HG02970 (cell line): ENCODE data around the gene BTBD7.

ENCODE experiments used
- ATAC-seq: cut with Tn5 transposase; IDR thresholded peaks from one replicate; pipeline ENCODE4 v1.9.1; 2021; ENCODE audit warnings: mild to moderate bottlenecking, moderate library complexity, moderate number of reproducible peaks; ENCODE audit not compliant: unreplicated experiment, low FRiP score

The BTBD7 gene

GRCh38 chr14:93329965-93330608, 2.7 kb downstream of the BTBD7 start:
- no peak for ATAC-seq

- ATAC-seq: no peak
Observed at GRCh38 chr14:93328546-93328945, 4.3 kb downstream of the BTBD7 start.

GRCh38 chr14:93326196-93326595, 6.6 kb downstream of the BTBD7 start:
- no peak for ATAC-seq

- no peak for ATAC-seq
Observed at GRCh38 chr14:93323600-93324174, 9.1 kb downstream of the BTBD7 start.

- ATAC-seq: no peak
Observed at GRCh38 chr14:93322929-93323599, 9.8 kb downstream of the BTBD7 start.

GRCh38 chr14:93320489-93320888, 12.3 kb downstream of the BTBD7 start:
- ATAC-seq: no peak

GRCh38 chr14:93319958-93320357, 12.9 kb downstream of the BTBD7 start:
- ATAC-seq: no peak

- no peak for ATAC-seq
Observed at GRCh38 chr14:93319494-93319893, 13.3 kb downstream of the BTBD7 start.

GRCh38 chr14:93318927-93319326, 13.9 kb downstream of the BTBD7 start:
- no peak for ATAC-seq

- ATAC-seq: no peak
Observed at GRCh38 chr14:93317875-93318807, 14.7 kb downstream of the BTBD7 start.

GRCh38 chr14:93317210-93317874, 15.5 kb downstream of the BTBD7 start:
- no peak for ATAC-seq

GRCh38 chr14:93316716-93317115, 16.1 kb downstream of the BTBD7 start:
- no peak for ATAC-seq

GRCh38 chr14:93315575-93315974, 17.3 kb downstream of the BTBD7 start:
- ATAC-seq: no peak

- no peak for ATAC-seq
Observed at GRCh38 chr14:93311082-93311481, 21.8 kb downstream of the BTBD7 start.

- ATAC-seq: no peak
Observed at GRCh38 chr14:93309427-93309966, 23.3 kb downstream of the BTBD7 start.

GRCh38 chr14:93308686-93309345, 24.0 kb downstream of the BTBD7 start:
- ATAC-seq: no peak

- ATAC-seq: no peak
Observed at GRCh38 chr14:93306812-93307211, 26.0 kb downstream of the BTBD7 start.

- no peak for ATAC-seq
Observed at GRCh38 chr14:93305725-93306418, 27.0 kb downstream of the BTBD7 start.

GRCh38 chr14:93304771-93305170, 28.1 kb downstream of the BTBD7 start:
- no peak for ATAC-seq
